ENCODE measurements around the gene PNMA1.

- TF ChIP-seq POLR2A (IDR thresholded peaks at IDR 0.05) (no peak), CTCF (IDR thresholded peaks at IDR 0.05) (no peak)
Measured at GRCh38 chr14:73738518-73739173, 24.5 kb upstream of the PNMA1 start.

Measured in right lobe of liver (tissue), 4 donors.